Stimulated activated CD8-positive, alpha-beta memory T cell treated with anti-CD3 and anti-CD28 coated beads, Interleukin-7, amount 100 ng/mL, for 1 hour (primary cell): ENCODE measurements around the gene CD109.
"Not testable (repeated sequence)": the region's sequence is repeated elsewhere in the genome, so short reads cannot be mapped to it uniquely, and the experiment has no call there.

Experiments
- DNase-seq, 2 donors: peaks; one replicate each; pipeline ENCODE4 v3.0.0-alpha.2; 2020; ENCODE audit warnings: low read depth in 2 of 2

CD109 gene

GRCh38 chr6:73683574-73683973 lies 12.4 kb upstream of the CD109 start:
- DNase-seq, result not testable (repeated sequence)

- no peak for DNase-seq
Measured at GRCh38 chr6:73688351-73688750, 7.7 kb upstream of the CD109 start.

- DNase-seq, result no peak
Measured at GRCh38 chr6:73690056-73690455, 5.9 kb upstream of the CD109 start.

GRCh38 chr6:73691512-73691911 lies 4.5 kb upstream of the CD109 start:
- no peak for DNase-seq

GRCh38 chr6:73694711-73695411 lies 1.1 kb upstream of the CD109 start:
- no peak for DNase-seq

- DNase-seq, result no peak
Measured at GRCh38 chr6:73696966-73697655, 1.1 kb downstream of the CD109 start.

- DNase-seq, result no peak
Measured at GRCh38 chr6:73699676-73700459, 3.9 kb downstream of the CD109 start.

- no peak for DNase-seq
Measured at GRCh38 chr6:73702444-73702843, 6.4 kb downstream of the CD109 start.

- DNase-seq, result no peak
Measured at GRCh38 chr6:73703466-73703865, 7.5 kb downstream of the CD109 start.

- DNase-seq, result no peak
Measured at GRCh38 chr6:73704260-73704659, 8.3 kb downstream of the CD109 start.

- DNase-seq, result no peak
Measured at GRCh38 chr6:73704798-73705197, 8.8 kb downstream of the CD109 start.

GRCh38 chr6:73706971-73707370 lies 11.0 kb downstream of the CD109 start:
- DNase-seq, result no peak

- no peak for DNase-seq
Measured at GRCh38 chr6:73710470-73710869, 14.5 kb downstream of the CD109 start.

GRCh38 chr6:73710948-73711347 lies 14.9 kb downstream of the CD109 start:
- DNase-seq, result no peak

GRCh38 chr6:73712535-73713173 lies 16.7 kb downstream of the CD109 start:
- DNase-seq, result no peak

GRCh38 chr6:73713426-73714147 lies 17.6 kb downstream of the CD109 start:
- DNase-seq, result no peak

GRCh38 chr6:73715111-73715508 lies 19.1 kb downstream of the CD109 start:
- not testable (repeated sequence) for DNase-seq

- DNase-seq, result no peak
Measured at GRCh38 chr6:73719046-73719445, 23.0 kb downstream of the CD109 start.

GRCh38 chr6:73722318-73723060 lies 26.5 kb downstream of the CD109 start:
- no peak for DNase-seq

GRCh38 chr6:73723480-73723879 lies 27.5 kb downstream of the CD109 start:
- not testable (repeated sequence) for DNase-seq

GRCh38 chr6:73724389-73724788 lies 28.4 kb downstream of the CD109 start:
- DNase-seq, result no peak
